GM19035 (cell line): Measurements from ENCODE around the gene NT5DC2.

Experiments
- ATAC-seq: cut with Tn5 transposase; IDR thresholded peaks from one replicate; pipeline ENCODE4 v1.9.1; 2021; ENCODE audit not compliant: unreplicated experiment

NT5DC2 gene

GRCh38 chr3:52512727-52513126 lies 20.9 kb downstream of the NT5DC2 start:
- ATAC-seq: no peak

GRCh38 chr3:52512105-52512504 lies 21.6 kb downstream of the NT5DC2 start:
- no peak for ATAC-seq

GRCh38 chr3:52511509-52511908 lies 22.1 kb downstream of the NT5DC2 start:
- no peak for ATAC-seq

- no peak for ATAC-seq
These were observed 23.8 kb downstream of the NT5DC2 start for GRCh38 chr3:52509753-52510328.

- ATAC-seq: no peak
These were observed 26.3 kb downstream of the NT5DC2 start for GRCh38 chr3:52507359-52507758.

- no peak for ATAC-seq
These were observed 27.2 kb downstream of the NT5DC2 start for GRCh38 chr3:52506266-52506966.

DNA sequence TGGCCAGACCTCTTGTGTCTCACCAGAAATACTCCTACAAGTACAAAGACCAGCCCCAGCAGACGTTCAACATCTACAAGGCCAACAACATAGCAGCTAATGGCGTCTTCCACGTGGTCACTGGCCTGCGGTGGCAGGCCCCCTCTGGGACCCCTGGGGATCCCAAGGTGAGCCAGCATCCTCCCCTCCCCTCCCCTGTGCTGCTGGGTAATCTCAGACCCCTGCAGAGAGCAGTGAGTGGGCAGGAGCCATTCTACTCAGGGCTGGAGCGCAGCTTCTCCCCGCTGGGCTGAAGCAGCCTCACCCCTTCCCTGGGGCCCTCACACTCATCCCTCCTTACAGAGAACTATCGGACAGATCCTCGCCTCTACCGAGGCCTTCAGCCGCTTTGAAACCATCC lies 28.7 kb downstream of the NT5DC2 start:
- ATAC-seq: no peak

GRCh38 chr3:52503788-52504424 lies 29.8 kb downstream of the NT5DC2 start:
- ATAC-seq: no peak

- no peak for ATAC-seq
These were observed 30.8 kb downstream of the NT5DC2 start for GRCh38 chr3:52502808-52503350.

DNA sequence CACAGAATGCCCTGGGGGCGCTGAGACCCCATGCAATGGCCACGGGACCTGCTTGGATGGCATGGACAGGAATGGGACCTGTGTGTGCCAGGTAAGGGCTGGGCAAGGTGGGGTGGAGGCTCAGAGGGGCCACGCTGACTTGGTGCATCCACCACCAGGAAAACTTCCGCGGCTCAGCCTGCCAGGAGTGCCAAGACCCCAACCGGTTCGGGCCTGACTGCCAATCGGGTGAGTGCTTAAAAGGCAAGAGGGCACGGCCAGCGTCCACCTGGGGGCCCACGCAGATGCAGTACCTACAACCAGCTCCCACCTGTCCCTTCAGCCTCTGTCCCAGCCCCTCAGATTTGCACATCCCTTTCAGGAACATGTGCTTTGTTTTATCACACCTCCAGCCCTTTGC lies 31.7 kb downstream of the NT5DC2 start:
- ATAC-seq: no peak

GRCh38 chr3:52501046-52501445 lies 32.6 kb downstream of the NT5DC2 start:
- no peak for ATAC-seq

DNA sequence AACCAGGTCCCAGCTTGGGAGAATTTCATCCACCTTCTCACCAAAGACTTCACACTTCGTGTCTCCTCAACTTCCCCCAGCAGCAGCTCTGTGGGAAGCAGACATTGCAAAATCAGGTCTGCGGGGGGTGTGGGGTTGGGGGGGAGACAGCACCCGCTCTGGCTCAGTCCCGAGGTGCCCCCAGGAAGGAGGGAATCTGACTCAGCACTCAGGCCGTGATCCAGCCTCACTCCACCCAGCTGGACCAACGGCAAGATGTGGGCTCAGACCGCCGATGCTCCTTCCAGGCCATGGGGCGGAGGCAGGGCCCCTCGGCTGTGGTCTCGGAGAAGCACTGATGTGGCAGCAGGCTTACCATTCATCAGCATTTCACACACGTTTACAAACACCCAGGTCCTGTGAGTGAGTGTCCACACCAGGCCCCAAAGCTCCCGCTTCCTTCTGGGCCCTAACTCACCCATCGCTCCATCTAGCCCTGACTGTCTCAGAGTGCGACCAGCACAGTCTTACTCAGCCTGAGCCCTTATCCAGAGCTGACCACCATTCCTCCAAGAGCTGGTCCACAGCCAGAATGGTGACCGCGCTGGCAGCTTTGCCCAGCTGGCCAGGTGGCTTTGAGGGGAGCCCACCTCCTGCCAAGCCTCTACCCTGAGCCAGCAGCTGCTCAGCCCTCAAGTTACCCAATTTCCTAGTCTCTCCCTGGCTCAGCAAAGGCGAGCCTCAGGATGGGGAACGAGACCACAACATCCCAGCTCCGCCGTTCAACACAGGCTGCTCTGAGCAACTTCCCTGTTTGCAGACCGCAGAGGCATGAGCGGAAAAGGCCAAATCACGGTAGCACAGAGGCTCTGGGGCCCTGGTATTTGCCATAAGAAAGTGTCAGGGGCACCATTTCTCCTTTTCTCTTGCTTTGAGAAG lies 35.3 kb downstream of the NT5DC2 start:
- no peak for ATAC-seq

DNA sequence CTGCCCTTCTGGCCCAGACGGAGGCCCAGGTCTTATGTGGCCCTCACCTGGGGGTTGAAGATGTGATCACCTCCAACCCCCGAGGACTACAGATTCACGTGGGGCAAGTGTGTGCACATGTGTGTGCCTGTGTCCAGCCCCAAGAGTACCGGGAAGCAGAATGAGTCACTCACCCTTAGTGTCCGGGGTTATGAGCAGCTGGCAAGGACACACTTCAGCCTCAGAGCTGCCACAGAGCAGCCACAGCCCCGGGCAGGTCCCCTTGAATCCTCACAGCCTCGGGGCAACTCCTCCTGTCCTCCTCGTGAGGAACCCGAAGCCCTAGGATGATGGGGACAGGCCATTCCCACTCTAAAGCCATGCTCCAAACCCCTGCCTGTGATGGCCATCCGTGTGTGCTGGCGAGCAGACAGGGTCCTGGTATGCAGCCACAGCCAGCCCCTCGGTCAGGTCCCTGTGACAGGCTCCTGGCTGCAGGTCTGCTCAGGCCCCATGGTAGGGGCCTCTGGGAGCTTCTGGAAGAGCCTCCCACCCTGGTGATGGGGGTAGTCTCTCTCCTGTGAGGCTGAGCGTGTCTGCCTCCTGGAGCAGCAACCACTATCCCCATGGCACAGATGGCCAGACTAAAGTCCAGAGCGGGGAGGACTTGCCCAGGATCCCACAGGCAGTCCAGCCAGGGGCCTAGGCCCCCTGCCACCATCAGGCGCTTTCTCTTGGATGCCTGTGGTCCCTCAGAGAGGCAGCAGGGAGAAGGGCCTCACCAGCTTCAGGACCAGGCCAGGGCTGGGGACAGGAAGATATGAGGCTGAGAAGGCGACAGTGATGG lies 37.7 kb downstream of the NT5DC2 start:
- ATAC-seq: no peak

- ATAC-seq: no peak
These were observed 38.7 kb downstream of the NT5DC2 start, which contains the start of gene STAB1 for GRCh38 chr3:52494886-52495495. Gene STAB1, plus strand, starts transcription at chr3:52495338. Its CDS starts 76 bp downstream, at chr3:52495414.

- ATAC-seq: no peak
These were observed 39.2 kb downstream of the NT5DC2 start for GRCh38 chr3:52494445-52494844.

DNA sequence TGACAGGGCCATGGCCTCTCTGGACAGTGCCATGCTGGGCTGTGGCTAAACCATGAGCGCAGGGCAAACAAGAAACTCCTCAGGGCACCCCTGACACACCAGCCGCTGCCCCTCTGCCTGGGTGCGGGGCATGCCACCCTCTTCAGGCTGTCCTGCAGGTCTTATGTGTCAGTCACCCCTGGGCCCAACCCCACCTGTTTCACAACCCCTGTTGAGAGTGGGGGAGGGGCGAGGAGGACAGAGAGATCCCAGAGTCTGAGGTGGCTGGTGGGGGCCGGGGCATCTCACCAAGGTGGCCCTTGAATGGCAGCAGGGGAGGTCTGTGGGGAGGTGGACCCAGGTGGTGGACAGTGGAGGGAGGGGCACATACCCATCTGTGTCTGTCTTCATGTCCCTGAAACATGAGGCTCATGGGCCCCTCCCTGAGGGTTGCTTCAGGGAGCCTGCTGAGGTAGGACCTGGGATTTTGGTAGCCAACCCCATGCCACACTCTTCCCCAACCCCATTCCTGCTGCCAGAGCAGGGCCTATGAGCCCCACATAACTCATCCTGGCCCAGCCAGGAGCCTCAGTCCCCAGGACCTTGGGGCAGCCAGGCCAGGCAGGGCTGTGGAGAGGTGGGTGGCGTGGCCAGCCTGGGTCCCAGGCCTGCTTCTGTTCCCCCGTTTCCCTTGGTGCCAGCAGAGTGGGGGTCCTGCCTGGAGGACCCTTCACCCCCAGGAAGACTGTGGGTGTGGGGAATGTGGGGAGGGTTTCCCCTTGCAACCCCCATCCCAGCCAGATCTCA lies 40.2 kb downstream of the NT5DC2 start:
- no peak for ATAC-seq

GRCh38 chr3:52492059-52492458 lies 41.6 kb downstream of the NT5DC2 start:
- ATAC-seq: no peak

- no peak for ATAC-seq
These were observed 42.6 kb downstream of the NT5DC2 start for GRCh38 chr3:52490939-52491526.
